Activated CD4-positive, alpha-beta T cell treated with anti-CD3 and anti-CD28 coated beads, Interleukin-2, amount 10 ng/mL, durations not matched to agents 7 days and 5 days (primary cell): ENCODE measurements around the gene CS. TPM values are rescaled to one million over a fixed set of nuclear protein-coding genes. Genes with fewer than 3 reads are reported as not detected.
"Not testable (repeated sequence)": the region's sequence is repeated elsewhere in the genome, so short reads cannot be mapped to it uniquely, and the experiment has no call there.

Source experiments
- CTCF ChIA-PET: fragments of 350-600 bp; sonication (Branson Sonifier 250); formaldehyde crosslinking; loops from one replicate; lab custom pipeline; 2021; ENCODE audit warnings: antibody characterized with exemption; lab: Charles Lee
- POLR2A ChIA-PET: fragments of 350-600 bp; sonication (Branson Sonifier 250); formaldehyde crosslinking; loops from one replicate; lab custom pipeline; 2021; ENCODE audit warnings: antibody characterized with exemption; lab: Charles Lee
- DNase-seq: peaks from one replicate; pipeline ENCODE4 v3.0.0-alpha.2; 2020
- H3K27ac Mint-ChIP-seq: one replicate; pipeline ENCODE4 v1.8.0; 2021; ENCODE audit warnings: mild to moderate bottlenecking, moderate library complexity, mixed read lengths
- H3K27me3 Mint-ChIP-seq: one replicate; pipeline ENCODE4 v1.8.0; 2021; ENCODE audit warnings: mixed read lengths
- H3K36me3 Mint-ChIP-seq: one replicate; pipeline ENCODE4 v1.8.0; 2021; ENCODE audit warnings: low read depth, mixed read lengths
- H3K4me1 Mint-ChIP-seq: one replicate; pipeline ENCODE4 v1.8.0; 2021; ENCODE audit warnings: mixed read lengths
- H3K4me3 Mint-ChIP-seq: one replicate; pipeline ENCODE4 v1.8.0; 2021; ENCODE audit warnings: mild to moderate bottlenecking, moderate library complexity, mixed read lengths
- H3K9me3 Mint-ChIP-seq: one replicate; pipeline ENCODE4 v1.8.0; 2021; ENCODE audit warnings: mixed read lengths
- total RNA-seq, 2 experiments: library from RNA; stranded (reverse); gene quantifications; one replicate each; pipeline ENCODE4 v1.2.3, GENCODE V29; 2021

Gene CS
- total RNA-seq, 2 experiments from 2014 or later = 177 to 201 TPM

DNA sequence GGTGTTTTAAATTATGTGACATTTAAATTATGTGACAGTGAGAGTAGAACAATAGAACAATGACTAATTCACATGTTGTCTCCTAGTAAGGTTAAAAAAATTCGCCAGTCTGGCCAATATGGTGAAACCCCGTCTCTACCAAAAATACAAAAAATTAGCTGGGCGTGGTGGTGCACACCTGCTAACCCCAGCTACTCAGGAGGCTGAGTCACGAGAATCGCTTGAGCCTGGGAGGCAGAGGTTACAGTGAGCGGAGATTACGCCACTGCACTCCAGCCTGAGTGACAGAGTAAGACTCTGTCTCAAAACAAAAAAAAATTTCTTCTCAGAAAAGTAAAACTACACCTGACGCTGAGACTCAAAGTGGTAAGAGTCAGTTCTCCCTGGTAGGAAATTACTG, 2.7 kb downstream of the CS start:
- DNase-seq = no peak
- POLR2A ChIA-PET = no interaction called here
- Mint-ChIP-seq H3K27me3 (no peaks in the 10 kb centered on the region), H3K4me3 (no peak overlapping the region), H3K9me3 (no peaks in the 10 kb centered on the region), H3K36me3 (peaks cover 24% of the 10 kb centered on the region), H3K27ac (peak overlapping the region; percentile 11), H3K4me1 (peaks cover 60% of the 10 kb centered on the region)
- CTCF ChIA-PET = interaction anchor here (1.5 to 2.3 kb wide), 4 partner anchors 8 to 77 kb away, joined by 3 to 8 read pairs (median 4); partner anchors contain the start of gene CNPY2

GRCh38 chr12:56296295-56296694, 3.8 kb downstream of the CS start:
- H3K4me1 Mint-ChIP-seq = peaks cover 60% of the 10 kb centered on the region
- no peaks in the 10 kb centered on the region for H3K9me3 Mint-ChIP-seq
- no peak overlapping the region for H3K4me3 Mint-ChIP-seq
- CTCF ChIA-PET = interaction anchor here (0.6 to 1.8 kb wide), 4 partner anchors 14 to 78 kb away, joined by 3 to 5 read pairs (median 3); partner anchors contain the start of gene ANKRD52
- no peak for DNase-seq
- no peaks in the 10 kb centered on the region for H3K27me3 Mint-ChIP-seq
- POLR2A ChIA-PET = no interaction called here
- peaks cover 28% of the 10 kb centered on the region for H3K36me3 Mint-ChIP-seq
- peak overlapping the region; percentile 76 for H3K27ac Mint-ChIP-seq

DNA sequence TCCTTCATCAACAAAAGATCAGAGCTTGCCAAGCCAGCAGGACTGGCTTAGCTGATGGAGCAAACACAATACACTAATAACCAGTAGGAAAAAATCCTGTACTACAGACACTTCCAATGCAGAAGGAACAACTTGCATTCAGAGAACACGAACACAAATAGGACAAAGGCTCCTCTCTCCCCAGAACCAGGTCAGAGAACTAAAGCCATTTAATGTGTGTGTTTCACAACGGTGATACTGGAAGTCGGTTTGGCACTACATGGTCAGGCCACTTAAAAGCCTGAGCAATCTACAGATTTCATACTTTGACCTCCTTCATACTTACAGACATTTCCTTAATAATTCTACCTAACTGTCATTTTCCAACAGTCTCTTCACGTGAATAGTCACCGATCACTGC, 6.3 kb downstream of the CS start:
- peaks cover 65% of the 10 kb centered on the region for H3K4me1 Mint-ChIP-seq
- no peaks in the 10 kb centered on the region for H3K27me3 Mint-ChIP-seq
- ChIA-PET POLR2A (no interaction called here), CTCF (interaction anchor here (1.3 kb wide), 1 partner anchor 34 kb away, joined by 3 read pairs; no protein-coding TSS in a partner anchor)
- H3K9me3 Mint-ChIP-seq = no peaks in the 10 kb centered on the region
- no peak overlapping the region for H3K4me3 Mint-ChIP-seq
- peaks cover 41% of the 10 kb centered on the region for H3K36me3 Mint-ChIP-seq
- no peak overlapping the region for H3K27ac Mint-ChIP-seq
- DNase-seq = no peak

- ChIA-PET CTCF (interaction anchor here (1.0 to 1.8 kb wide), 4 partner anchors 9 to 31 kb away, joined by 3 to 5 read pairs (median 4); no protein-coding TSS in a partner anchor), POLR2A (no interaction called here)
- DNase-seq = no peak
Observed at GRCh38 chr12:56288705-56289387, 11.3 kb downstream of the CS start.

DNA sequence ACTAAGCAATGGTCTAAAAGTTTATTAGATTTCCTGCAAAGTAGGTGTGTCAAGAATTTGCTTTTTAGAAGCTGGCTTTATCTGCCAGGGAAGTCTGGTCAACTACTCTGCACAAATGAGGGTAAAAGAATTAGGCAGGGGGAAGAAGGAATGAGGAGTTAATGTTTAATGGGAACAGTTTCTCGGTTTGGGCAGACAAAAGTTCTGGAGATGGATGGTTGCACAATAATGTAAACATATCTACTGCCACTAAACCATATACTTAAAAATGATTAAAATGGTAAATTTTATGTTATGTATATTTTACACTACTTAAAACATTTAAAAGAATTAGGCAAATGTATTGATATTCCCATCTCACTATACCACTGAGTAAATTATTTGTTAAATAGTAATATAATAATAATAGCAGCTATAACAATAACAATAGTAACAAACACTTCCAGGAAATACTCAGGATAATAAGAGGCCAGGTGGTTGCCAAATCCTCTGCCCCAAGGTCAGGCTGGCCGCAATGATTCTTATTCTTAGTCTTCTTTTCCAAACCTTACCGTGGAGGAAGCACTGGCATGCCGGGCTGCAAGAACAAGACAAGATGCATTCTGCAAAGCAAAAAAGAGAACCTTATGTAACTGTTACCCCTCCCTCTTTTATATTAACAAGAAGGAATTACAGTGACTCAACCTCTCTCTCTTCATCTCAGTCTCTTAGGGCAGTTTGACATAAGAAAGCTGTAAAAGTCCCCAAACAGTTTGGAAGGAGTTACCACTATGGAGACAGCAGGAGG, 13.9 kb downstream of the CS start:
- CTCF ChIA-PET = interaction anchor here (0.5 to 1.3 kb wide), 5 partner anchors 10 to 1391 kb away, joined by 3 to 6 read pairs (median 3); partner anchors contain the start of gene COQ10A
- DNase-seq = no peak
- peak overlapping the region; percentile 25 for H3K27ac Mint-ChIP-seq
- POLR2A ChIA-PET = no interaction called here
- H3K4me1 Mint-ChIP-seq = peaks cover 26% of the 10 kb centered on the region
- no peaks in the 10 kb centered on the region for H3K9me3 Mint-ChIP-seq
- H3K36me3 Mint-ChIP-seq = peaks cover 43% of the 10 kb centered on the region
- no peaks in the 10 kb centered on the region for H3K27me3 Mint-ChIP-seq
- no peak overlapping the region for H3K4me3 Mint-ChIP-seq

More at GRCh38 chr12:56288705-56289387, 11.3 kb downstream of the CS start:
- peak overlapping the region; percentile 68 for H3K27ac Mint-ChIP-seq
- no peaks in the 10 kb centered on the region for H3K9me3 Mint-ChIP-seq
- H3K27me3 Mint-ChIP-seq = no peaks in the 10 kb centered on the region
- H3K4me1 Mint-ChIP-seq = peaks cover 40% of the 10 kb centered on the region
- H3K4me3 Mint-ChIP-seq = no peak overlapping the region
- peaks cover 35% of the 10 kb centered on the region for H3K36me3 Mint-ChIP-seq

- CTCF ChIA-PET = interaction anchor here (0.6 to 1.4 kb wide), 5 partner anchors 14 to 337 kb away, joined by 3 to 6 read pairs (median 4); no protein-coding TSS in a partner anchor
- H3K9me3 Mint-ChIP-seq, H3K27ac Mint-ChIP-seq, H3K4me3 Mint-ChIP-seq, DNase-seq, H3K27me3 Mint-ChIP-seq, POLR2A ChIA-PET: not testable (repeated sequence)
- Mint-ChIP-seq H3K4me1 (peaks cover 10% of the 10 kb centered on the region), H3K36me3 (peaks cover 38% of the 10 kb centered on the region)
Observed at GRCh38 chr12:56284263-56284662, 15.9 kb downstream of the CS start.

GRCh38 chr12:56282579-56282978, 17.6 kb downstream of the CS start:
- Mint-ChIP-seq H3K4me1 (peaks cover 3% of the 10 kb centered on the region), H3K4me3 (no peak overlapping the region), H3K27me3 (no peaks in the 10 kb centered on the region), H3K27ac (no peak overlapping the region), H3K9me3 (no peaks in the 10 kb centered on the region), H3K36me3 (peaks cover 43% of the 10 kb centered on the region)
- ChIA-PET CTCF (interaction anchor here (1.0 kb wide), 1 partner anchor 14 kb away, joined by 4 read pairs; no protein-coding TSS in a partner anchor), POLR2A (no interaction called here)
- no peak for DNase-seq

DNA sequence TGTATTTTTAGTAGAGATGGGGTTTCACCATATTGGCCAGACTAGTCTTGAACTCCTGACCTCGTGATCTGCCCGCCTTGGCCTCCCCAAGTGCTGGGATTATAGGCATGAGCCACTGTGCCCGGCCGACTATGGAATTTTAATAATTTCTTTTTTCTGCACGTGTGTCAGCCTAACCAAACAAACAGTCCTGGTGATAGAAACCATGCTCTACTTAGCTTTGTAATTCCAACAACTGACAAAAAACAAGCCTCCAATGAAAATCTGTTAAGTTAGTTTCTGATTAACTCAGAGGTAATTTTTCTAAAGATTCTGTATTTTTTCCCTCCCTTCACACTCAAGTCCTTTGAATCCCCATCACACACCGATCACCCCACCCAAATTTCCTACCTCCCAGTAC, 18.1 kb downstream of the CS start:
- no peak overlapping the region for H3K4me3 Mint-ChIP-seq
- ChIA-PET POLR2A (no interaction called here), CTCF (no interaction called here)
- H3K27me3 Mint-ChIP-seq = no peaks in the 10 kb centered on the region
- DNase-seq = no peak
- peaks cover 43% of the 10 kb centered on the region for H3K36me3 Mint-ChIP-seq
- H3K27ac Mint-ChIP-seq = no peak overlapping the region
- H3K9me3 Mint-ChIP-seq = no peaks in the 10 kb centered on the region
- H3K4me1 Mint-ChIP-seq = peaks cover 3% of the 10 kb centered on the region

- peaks cover 42% of the 10 kb centered on the region for H3K36me3 Mint-ChIP-seq
- H3K9me3 Mint-ChIP-seq = no peaks in the 10 kb centered on the region
- H3K4me1 Mint-ChIP-seq = no peaks in the 10 kb centered on the region
- ChIA-PET POLR2A (no interaction called here), CTCF (interaction anchor here (1.0 kb wide), 1 partner anchor 292 kb away, joined by 3 read pairs; no protein-coding TSS in a partner anchor)
- H3K4me3 Mint-ChIP-seq = no peak overlapping the region
- H3K27me3 Mint-ChIP-seq = no peaks in the 10 kb centered on the region
- DNase-seq = no peak
- H3K27ac Mint-ChIP-seq = no peak overlapping the region
Observed at GRCh38 chr12:56280849-56281248, 19.3 kb downstream of the CS start.

- H3K4me3 Mint-ChIP-seq = no peak overlapping the region
- DNase-seq = no peak
- H3K9me3 Mint-ChIP-seq = no peaks in the 10 kb centered on the region
- H3K27me3 Mint-ChIP-seq = no peaks in the 10 kb centered on the region
- POLR2A ChIA-PET = no interaction called here
- H3K27ac Mint-ChIP-seq = no peak overlapping the region
- H3K4me1 Mint-ChIP-seq = no peaks in the 10 kb centered on the region
- CTCF ChIA-PET = interaction anchor here (1.0 to 1.1 kb wide), 2 partner anchors 17 to 82 kb away, joined by 3 read pairs; no protein-coding TSS in a partner anchor
- peaks cover 46% of the 10 kb centered on the region for H3K36me3 Mint-ChIP-seq
Observed at GRCh38 chr12:56278905-56279304, 21.2 kb downstream of the CS start.

DNA sequence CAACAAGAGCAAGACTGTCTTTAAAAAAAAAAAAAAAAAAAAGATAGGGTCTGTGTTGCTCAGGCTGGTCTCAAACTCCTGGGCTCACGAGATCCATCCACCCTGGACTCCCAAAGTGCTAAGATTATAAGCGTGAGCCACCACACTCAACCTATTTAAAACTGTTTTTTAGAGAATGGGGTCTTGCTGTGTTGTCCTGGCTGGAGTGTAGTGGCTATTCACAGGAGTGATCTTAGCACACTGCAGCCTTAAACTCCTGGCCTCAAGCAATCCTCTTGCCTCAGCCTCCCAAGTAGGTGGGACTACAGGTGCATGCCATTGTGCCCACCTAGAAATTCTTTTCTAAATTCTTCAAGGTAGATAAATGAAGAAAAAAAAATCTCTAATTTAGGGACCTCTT, 25.8 kb downstream of the CS start:
- H3K4me1 Mint-ChIP-seq = no peaks in the 10 kb centered on the region
- ChIA-PET POLR2A (no interaction called here), CTCF (interaction anchor here (0.6 to 0.7 kb wide), 2 partner anchors 85 to 151 kb away, joined by 3 read pairs; no protein-coding TSS in a partner anchor)
- no peak overlapping the region for H3K4me3 Mint-ChIP-seq
- H3K27me3 Mint-ChIP-seq = no peaks in the 10 kb centered on the region
- H3K27ac Mint-ChIP-seq = no peak overlapping the region
- H3K9me3 Mint-ChIP-seq = no peaks in the 10 kb centered on the region
- DNase-seq = no peak
- peaks cover 54% of the 10 kb centered on the region for H3K36me3 Mint-ChIP-seq

GRCh38 chr12:56272468-56272867, 27.7 kb downstream of the CS start:
- POLR2A ChIA-PET = interaction anchor here (0.6 kb wide), 1 partner anchor 342 kb away, joined by 5 read pairs; no protein-coding TSS in a partner anchor
- not testable (repeated sequence) for H3K4me3 Mint-ChIP-seq

More at GRCh38 chr12:56272468-56272867, 27.7 kb downstream of the CS start:
- H3K4me1 Mint-ChIP-seq, H3K9me3 Mint-ChIP-seq, DNase-seq, H3K27ac Mint-ChIP-seq, H3K27me3 Mint-ChIP-seq, CTCF ChIA-PET: not testable (repeated sequence)
- peaks cover 46% of the 10 kb centered on the region for H3K36me3 Mint-ChIP-seq
